Colonic mucosa (tissue), 4 donors: ENCODE data around the gene VWDE. TPM values are rescaled to one million over a fixed set of nuclear protein-coding genes. Genes with fewer than 3 reads are reported as not detected.

Experiments
- DNase-seq: peaks from one replicate; pipeline ENCODE4 v3.0.0-alpha.2; 2020
- H3K27ac ChIP-seq: fragments of 200-600 bp; one replicate; pipeline ENCODE4 v1.8.0; 2021
- H3K27me3 ChIP-seq: fragments of 200-600 bp; one replicate; pipeline ENCODE4 v1.8.0; 2021
- H3K36me3 ChIP-seq: fragments of 200-600 bp; one replicate; pipeline ENCODE4 v1.8.0; 2021
- H3K4me1 ChIP-seq: fragments of 200-600 bp; one replicate; pipeline ENCODE4 v1.8.0; 2021; ENCODE audit warnings: mild to moderate bottlenecking
- H3K4me3 ChIP-seq: fragments of 200-600 bp; one replicate; pipeline ENCODE4 v1.8.0; 2021
- H3K9ac ChIP-seq, 2 donors: one replicate each; pipeline ENCODE4 v1.7.0; 2013; ENCODE audit warnings: control low read depth in 2 of 2, low read depth in 2 of 2, low read length in 2 of 2
- H3K9me3 ChIP-seq: fragments of 200-600 bp; one replicate; pipeline ENCODE4 v1.8.0; 2021
- intact Hi-C: fragments of 100-400 bp; cut with DNase I; formaldehyde crosslinking; loops from one replicate; pipeline ENCODE4 v1.14.1; 2022
- total RNA-seq, 2 donors: library from RNA; stranded (reverse); fragmentation: NEBNext Ultra II Directional in 1 of 2; extraction: Animal tissue kit (Norgen Biotek cat#: 25700) in 1 of 2; gene quantifications; one replicate each; pipeline ENCODE4 v1.2.1, GENCODE V29; 2021
- TF ChIP-seq, protein P1 (sequence below): fragments of 200-600 bp; IDR thresholded peaks from one replicate; pipeline ENCODE4 v1.8.0; 2022; ENCODE audit warnings: antibody characterized with exemption, mild to moderate bottlenecking
- donor health status: healthy.
- donor health status: DM: no; HTN: no; CAD: no.
- donor health status: DM: no; HTN: no; CAD: no.

VWDE gene
- total RNA-seq, 2 donors from 2014 or later = 0.59 to 1.2 TPM

DNA sequence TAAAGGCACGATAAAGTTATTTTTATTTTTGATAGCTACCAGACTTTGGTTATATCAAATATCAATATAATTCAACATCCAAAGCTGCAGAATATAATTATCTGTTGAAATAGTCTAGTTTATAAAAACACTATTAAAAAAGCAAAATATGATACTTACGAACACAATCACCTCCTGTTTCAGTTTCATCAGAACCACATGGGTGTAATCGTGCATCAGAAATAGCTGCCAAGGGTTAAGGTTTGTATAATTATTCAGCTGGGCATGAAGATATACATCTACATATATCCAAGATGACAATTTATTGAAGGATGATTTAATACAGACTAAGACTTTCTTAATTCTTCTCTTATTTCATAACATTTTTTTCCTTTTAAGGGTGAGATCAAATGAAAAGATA lies 20.3 kb downstream of the VWDE start:
- H3K36me3 ChIP-seq = no peaks in the 10 kb centered on the region
- intact Hi-C loops = no loop called here
- no peak overlapping the region for H3K4me3 ChIP-seq
- H3K27me3 ChIP-seq = no peaks in the 10 kb centered on the region
- no peak overlapping the region for H3K27ac ChIP-seq
- no peak overlapping the region for H3K9ac ChIP-seq
- TF ChIP-seq, protein P1, sequence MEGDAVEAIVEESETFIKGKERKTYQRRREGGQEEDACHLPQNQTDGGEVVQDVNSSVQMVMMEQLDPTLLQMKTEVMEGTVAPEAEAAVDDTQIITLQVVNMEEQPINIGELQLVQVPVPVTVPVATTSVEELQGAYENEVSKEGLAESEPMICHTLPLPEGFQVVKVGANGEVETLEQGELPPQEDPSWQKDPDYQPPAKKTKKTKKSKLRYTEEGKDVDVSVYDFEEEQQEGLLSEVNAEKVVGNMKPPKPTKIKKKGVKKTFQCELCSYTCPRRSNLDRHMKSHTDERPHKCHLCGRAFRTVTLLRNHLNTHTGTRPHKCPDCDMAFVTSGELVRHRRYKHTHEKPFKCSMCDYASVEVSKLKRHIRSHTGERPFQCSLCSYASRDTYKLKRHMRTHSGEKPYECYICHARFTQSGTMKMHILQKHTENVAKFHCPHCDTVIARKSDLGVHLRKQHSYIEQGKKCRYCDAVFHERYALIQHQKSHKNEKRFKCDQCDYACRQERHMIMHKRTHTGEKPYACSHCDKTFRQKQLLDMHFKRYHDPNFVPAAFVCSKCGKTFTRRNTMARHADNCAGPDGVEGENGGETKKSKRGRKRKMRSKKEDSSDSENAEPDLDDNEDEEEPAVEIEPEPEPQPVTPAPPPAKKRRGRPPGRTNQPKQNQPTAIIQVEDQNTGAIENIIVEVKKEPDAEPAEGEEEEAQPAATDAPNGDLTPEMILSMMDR = no peak
- no peak for DNase-seq
- H3K4me1 ChIP-seq = no peaks in the 10 kb centered on the region
- no peaks in the 10 kb centered on the region for H3K9me3 ChIP-seq

- no peak overlapping the region for H3K9ac ChIP-seq
- H3K27me3 ChIP-seq = no peaks in the 10 kb centered on the region
- H3K27ac ChIP-seq = no peak overlapping the region
- TF ChIP-seq, protein P1 = no peak
- H3K36me3 ChIP-seq = no peaks in the 10 kb centered on the region
- H3K4me1 ChIP-seq = no peaks in the 10 kb centered on the region
- no peak overlapping the region for H3K4me3 ChIP-seq
- DNase-seq = no peak
- intact Hi-C loops = no loop called here
- no peaks in the 10 kb centered on the region for H3K9me3 ChIP-seq
These were observed 25.3 kb downstream of the VWDE start for GRCh38 chr7:12378389-12378788.

GRCh38 chr7:12377406-12377805 lies 26.3 kb downstream of the VWDE start:
- DNase-seq = no peak
- intact Hi-C loops = no loop called here
- no peaks in the 10 kb centered on the region for H3K27me3 ChIP-seq

DNA sequence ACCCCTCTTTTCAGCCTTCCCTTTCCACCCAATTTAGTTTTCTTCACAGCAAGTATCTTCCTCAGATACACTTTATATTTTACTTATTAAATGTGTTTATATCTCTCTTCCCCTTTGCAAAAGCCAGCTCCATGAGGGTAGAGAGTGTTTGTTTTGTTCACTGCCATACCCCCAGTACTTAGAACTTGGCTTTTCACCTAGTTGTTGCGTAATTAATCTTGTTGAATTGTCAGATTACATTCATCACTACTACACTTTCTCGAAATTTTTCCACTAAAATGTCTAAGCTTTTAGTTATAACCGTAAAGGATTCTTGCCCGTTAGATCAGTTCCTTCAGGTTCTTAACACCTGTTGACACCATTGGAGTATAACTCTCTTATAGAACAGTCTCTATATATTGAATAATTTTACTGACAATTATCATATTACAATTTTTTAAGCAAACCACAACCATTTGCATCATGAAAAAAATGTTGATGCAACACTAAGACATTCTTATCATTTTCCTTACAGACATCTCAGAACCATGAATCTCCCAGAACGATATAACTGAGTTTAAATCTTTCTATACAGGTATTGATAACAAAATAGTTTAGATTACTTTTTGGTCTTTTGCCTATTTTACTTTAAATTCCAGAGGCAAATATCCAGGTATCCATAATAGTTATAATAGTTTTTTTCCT lies 29.9 kb downstream of the VWDE start:
- TF ChIP-seq, protein P1 = no peak
- no peaks in the 10 kb centered on the region for H3K27me3 ChIP-seq
- no peak overlapping the region for H3K27ac ChIP-seq
- no peaks in the 10 kb centered on the region for H3K4me1 ChIP-seq
- H3K9me3 ChIP-seq = no peaks in the 10 kb centered on the region
- no peak overlapping the region for H3K4me3 ChIP-seq
- H3K36me3 ChIP-seq = no peaks in the 10 kb centered on the region
- H3K9ac ChIP-seq = no peak overlapping the region
- intact Hi-C loops = no loop called here
- DNase-seq = no peak

More at GRCh38 chr7:12377406-12377805, 26.3 kb downstream of the VWDE start:
- Histone ChIP-seq H3K9me3 (no peaks in the 10 kb centered on the region), H3K36me3 (no peaks in the 10 kb centered on the region), H3K9ac (no peak overlapping the region), H3K4me3 (no peak overlapping the region), H3K27ac (no peak overlapping the region), H3K4me1 (no peaks in the 10 kb centered on the region)
- TF ChIP-seq, protein P1 = no peak

GRCh38 chr7:12370249-12370648 lies 33.4 kb downstream of the VWDE start:
- no peak for DNase-seq
- Histone ChIP-seq H3K27ac (no peak overlapping the region), H3K4me1 (no peaks in the 10 kb centered on the region), H3K36me3 (no peaks in the 10 kb centered on the region), H3K9ac (no peak overlapping the region), H3K27me3 (no peaks in the 10 kb centered on the region), H3K9me3 (no peaks in the 10 kb centered on the region), H3K4me3 (no peak overlapping the region)
- TF ChIP-seq, protein P1 = no peak
- intact Hi-C loops = no loop called here
